Parathyroid adenoma (tissue), 2 donors: ENCODE results near the gene MAD1L1.

Source experiments
- H2AFZ ChIP-seq: fragments of 300-600 bp; sonication (generic); one replicate; pipeline ENCODE4 v1.7.0; 2017; ENCODE audit warnings: antibody characterized with exemption, mild to moderate bottlenecking
- H3K27ac ChIP-seq: fragments of 300-600 bp; sonication (generic); one replicate; pipeline ENCODE4 v1.7.0; 2017
- H3K27me3 ChIP-seq: fragments of 300-600 bp; sonication (generic); one replicate; pipeline ENCODE4 v1.7.0; 2017; ENCODE audit warnings: low read length; ENCODE audit not compliant: control insufficient read depth, insufficient read depth
- H3K36me3 ChIP-seq: fragments of 300-600 bp; sonication (generic); one replicate; pipeline ENCODE4 v1.7.0; 2017; ENCODE audit warnings: low read length; ENCODE audit not compliant: control insufficient read depth, insufficient read depth
- H3K4me1 ChIP-seq: fragments of 300-600 bp; sonication (generic); one replicate; pipeline ENCODE4 v1.7.0; 2017; ENCODE audit warnings: control low read depth
- H3K4me2 ChIP-seq: fragments of 300-600 bp; sonication (generic); one replicate; pipeline ENCODE4 v1.7.0; 2017; ENCODE audit warnings: low read length
- H3K4me3 ChIP-seq: fragments of 300-600 bp; sonication (generic); one replicate; pipeline ENCODE4 v1.7.0; 2017; ENCODE audit warnings: low read depth, low read length
- H3K79me2 ChIP-seq: fragments of 300-600 bp; sonication (generic); one replicate; pipeline ENCODE4 v1.7.0; 2017; ENCODE audit warnings: control low read depth
- H3K9ac ChIP-seq: fragments of 300-600 bp; sonication (generic); one replicate; pipeline ENCODE4 v1.7.0; 2017; ENCODE audit warnings: mild to moderate bottlenecking
- H3K9me3 ChIP-seq: fragments of 300-600 bp; sonication (generic); one replicate; pipeline ENCODE4 v1.7.0; 2017; ENCODE audit warnings: low read length; ENCODE audit not compliant: control insufficient read depth
- CTCF ChIP-seq: fragments of 300-600 bp; sonication (generic); IDR thresholded peaks from one replicate; pipeline ENCODE4 v1.7.0; 2017; ENCODE audit warnings: antibody characterized with exemption, mild to moderate bottlenecking
- donor health status: primary hyperparathyroidism.

The MAD1L1 gene

GRCh38 chr7:2118056-2118455 is 114.7 kb downstream of the MAD1L1 start:
- TF ChIP-seq CTCF, result no peak
- Histone ChIP-seq H3K27me3 (no peaks in the 10 kb centered on the region), H3K4me3 (no peak overlapping the region), H3K9me3 (no peaks in the 10 kb centered on the region), H3K27ac (no peak overlapping the region), H3K4me2 (no peak overlapping the region), H3K36me3 (no peaks in the 10 kb centered on the region), H2AFZ (no peak overlapping the region), H3K9ac (no peak overlapping the region), H3K4me1 (no peaks in the 10 kb centered on the region), H3K79me2 (no peaks in the 10 kb centered on the region)

GRCh38 chr7:2117646-2118045 is 115.1 kb downstream of the MAD1L1 start:
- H3K9ac ChIP-seq, result no peak overlapping the region
- H3K27me3 ChIP-seq, result no peaks in the 10 kb centered on the region
- no peak overlapping the region for H3K4me2 ChIP-seq
- H3K4me1 ChIP-seq, result no peaks in the 10 kb centered on the region
- no peak overlapping the region for H3K4me3 ChIP-seq
- no peak for TF ChIP-seq CTCF
- no peak overlapping the region for H2AFZ ChIP-seq
- H3K9me3 ChIP-seq, result no peaks in the 10 kb centered on the region
- no peaks in the 10 kb centered on the region for H3K36me3 ChIP-seq
- no peaks in the 10 kb centered on the region for H3K79me2 ChIP-seq
- no peak overlapping the region for H3K27ac ChIP-seq

GRCh38 chr7:2116989-2117591 is 115.7 kb downstream of the MAD1L1 start:
- Histone ChIP-seq H3K9ac (no peak overlapping the region), H3K4me3 (no peak overlapping the region), H3K79me2 (no peaks in the 10 kb centered on the region), H3K4me2 (no peak overlapping the region), H2AFZ (no peak overlapping the region), H3K27ac (no peak overlapping the region), H3K36me3 (no peaks in the 10 kb centered on the region), H3K4me1 (no peaks in the 10 kb centered on the region), H3K9me3 (no peaks in the 10 kb centered on the region), H3K27me3 (no peaks in the 10 kb centered on the region)
- no peak for TF ChIP-seq CTCF

GRCh38 chr7:2116448-2116810 is 116.3 kb downstream of the MAD1L1 start:
- no peaks in the 10 kb centered on the region for H3K27me3 ChIP-seq
- H3K9me3 ChIP-seq, result no peaks in the 10 kb centered on the region
- TF ChIP-seq CTCF, result no peak
- H3K79me2 ChIP-seq, result no peaks in the 10 kb centered on the region
- H3K4me3 ChIP-seq, result no peak overlapping the region
- no peaks in the 10 kb centered on the region for H3K36me3 ChIP-seq
- no peak overlapping the region for H3K9ac ChIP-seq
- no peaks in the 10 kb centered on the region for H3K4me1 ChIP-seq
- no peak overlapping the region for H3K27ac ChIP-seq
- no peak overlapping the region for H3K4me2 ChIP-seq
- H2AFZ ChIP-seq, result no peak overlapping the region

- H3K79me2 ChIP-seq, result no peaks in the 10 kb centered on the region
- no peak for TF ChIP-seq CTCF
- H3K36me3 ChIP-seq, result no peaks in the 10 kb centered on the region
- H3K9me3 ChIP-seq, result no peaks in the 10 kb centered on the region
- no peak overlapping the region for H2AFZ ChIP-seq
- no peak overlapping the region for H3K9ac ChIP-seq
- peak overlapping the region; percentile 32 for H3K27ac ChIP-seq
- no peaks in the 10 kb centered on the region for H3K4me1 ChIP-seq
- no peaks in the 10 kb centered on the region for H3K27me3 ChIP-seq
- no peak overlapping the region for H3K4me2 ChIP-seq
- H3K4me3 ChIP-seq, result no peak overlapping the region
Observed at GRCh38 chr7:2115760-2116447, 116.8 kb downstream of the MAD1L1 start.
